SJSA1 (cell line): ENCODE measurements around the gene CD82. TPM values are rescaled to one million over a fixed set of nuclear protein-coding genes. Genes with fewer than 3 reads are reported as not detected.

Experiments used
- DNase-seq, 2 experiments: peaks; one replicate each; pipeline ENCODE4 v3.0.0-alpha.2; 2015 to 2020; ENCODE audit warnings: low spot score in 2 of 2, low read depth in 1 of 2
- H3K27ac ChIP-seq: fragments of 250-450 bp; sonication (Bioruptor Pico); 2 replicates; pipeline ENCODE4 v1.5.1; 2020; ENCODE audit warnings: mild to moderate bottlenecking, moderate library complexity
- H3K27me3 ChIP-seq: fragments of 250-450 bp; sonication (Bioruptor Pico); replicated peaks from 2 replicates; pipeline ENCODE4 v1.5.1; 2020; ENCODE audit warnings: mild to moderate bottlenecking, moderate library complexity
- H3K36me3 ChIP-seq: fragments of 250-450 bp; sonication (Bioruptor Pico); 2 replicates; pipeline ENCODE4 v1.5.1; 2020; ENCODE audit warnings: mild to moderate bottlenecking
- H3K4me1 ChIP-seq: fragments of 250-450 bp; sonication (Bioruptor Pico); replicated peaks from 2 replicates; pipeline ENCODE4 v1.6.1; 2021; ENCODE audit warnings: mild to moderate bottlenecking
- H3K4me3 ChIP-seq: fragments of 250-450 bp; sonication (Bioruptor Pico); 2 replicates; pipeline ENCODE4 v1.5.1; 2020; ENCODE audit warnings: mild to moderate bottlenecking
- H3K9me3 ChIP-seq: fragments of 250-450 bp; sonication (Bioruptor Pico); replicated peaks from 2 replicates; pipeline ENCODE4 v1.5.1; 2020; ENCODE audit warnings: mild to moderate bottlenecking
- total RNA-seq: library from RNA; depleted of rRNA; stranded (reverse); fragments of >200 nt; shearing (Covaris generic); gene quantifications from 2 replicates; pipeline ENCODE4 v1.2.3, GENCODE V29; 2014

The CD82 gene
- total RNA-seq, 1 experiment from 2014 or later = 15.5 TPM

DNA sequence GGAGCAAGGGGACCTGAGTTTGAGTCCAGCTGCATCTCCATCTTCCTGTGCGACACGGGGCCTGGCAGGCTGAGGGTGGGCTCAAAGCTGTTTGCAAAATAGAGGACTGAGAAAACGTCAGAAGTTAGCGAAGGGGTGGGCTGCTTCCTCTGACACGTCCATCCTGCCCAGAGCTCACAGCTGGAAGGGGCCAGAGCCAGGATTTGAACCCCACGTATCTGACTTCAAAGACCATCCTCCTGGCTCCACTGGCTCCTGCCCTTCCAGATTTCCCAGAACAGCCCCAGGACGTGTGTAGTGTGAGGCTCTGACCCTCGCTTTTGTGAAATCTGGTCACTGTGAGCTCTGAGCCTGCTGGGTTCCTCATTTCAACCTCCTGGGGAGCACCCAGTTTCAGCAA, 56.3 kb downstream of the CD82 start:
- no peaks in the 10 kb centered on the region for H3K27me3 ChIP-seq
- no peaks in the 10 kb centered on the region for H3K36me3 ChIP-seq
- H3K9me3 ChIP-seq = no peaks in the 10 kb centered on the region
- peak in 1 of 2 experiments; percentile 36 for DNase-seq
- no peak overlapping the region for H3K27ac ChIP-seq
- H3K4me1 ChIP-seq = peaks cover 7% of the 10 kb centered on the region; the same call in 1 of the 2 replicates
- no peak overlapping the region for H3K4me3 ChIP-seq

DNA sequence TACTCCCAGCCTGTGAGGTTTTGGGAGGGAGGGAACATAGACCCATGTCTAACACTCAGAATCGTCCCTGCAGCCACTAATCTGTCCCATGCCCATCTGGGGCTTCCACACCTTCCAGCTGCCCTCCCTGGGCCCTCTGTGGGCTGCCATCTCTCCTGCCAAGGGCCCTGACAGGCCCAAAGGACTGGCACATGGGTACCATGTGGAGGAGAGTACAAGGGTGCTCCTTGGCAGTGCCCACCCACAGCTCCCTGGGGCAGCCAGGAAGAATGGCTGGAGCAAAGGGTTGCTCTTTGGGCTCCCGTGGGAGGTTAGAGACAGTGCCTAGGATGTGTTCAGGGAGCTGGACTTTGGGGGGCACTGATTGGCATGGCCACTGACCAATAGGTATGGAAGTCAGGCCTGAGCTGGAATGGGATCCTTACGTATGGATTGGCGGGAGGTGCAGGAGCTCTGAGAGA, 56.8 kb downstream of the CD82 start:
- peak in 1 of 2 experiments; percentile 32 for DNase-seq
- H3K9me3 ChIP-seq = no peaks in the 10 kb centered on the region
- H3K4me3 ChIP-seq = no peak overlapping the region
- H3K27me3 ChIP-seq = no peaks in the 10 kb centered on the region
- peaks cover 7% of the 10 kb centered on the region; the same call in 1 of the 2 replicates for H3K4me1 ChIP-seq
- no peaks in the 10 kb centered on the region for H3K36me3 ChIP-seq
- no peak overlapping the region for H3K27ac ChIP-seq

DNA sequence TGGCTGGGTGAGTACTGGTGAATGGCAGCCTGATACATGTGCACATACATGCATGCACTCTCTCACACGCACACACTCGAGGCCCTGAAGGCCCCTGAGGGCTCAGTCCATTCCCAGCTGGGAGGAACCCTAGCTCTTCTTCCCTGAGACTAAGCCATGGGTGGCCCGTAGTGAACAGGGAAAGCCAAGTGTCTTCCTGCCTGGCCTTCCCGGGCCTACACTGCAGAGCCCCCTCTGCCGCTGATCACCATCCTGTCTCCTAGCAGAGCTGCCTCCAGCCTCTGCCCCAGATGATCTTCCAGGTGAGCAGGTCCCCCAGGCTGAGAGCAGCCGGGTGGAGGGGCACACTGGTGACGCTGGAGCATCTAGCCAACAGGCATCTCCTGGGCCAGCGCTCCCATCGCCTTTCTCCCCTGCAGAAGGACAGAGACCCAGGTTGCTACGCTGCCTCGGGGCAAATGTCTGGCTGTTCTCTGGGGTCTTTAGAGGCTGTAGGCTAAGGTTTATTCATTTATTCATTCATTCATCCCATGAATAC, 57.3 kb downstream of the CD82 start:
- Histone ChIP-seq H3K36me3 (no peaks in the 10 kb centered on the region), H3K27ac (no peak overlapping the region), H3K9me3 (no peaks in the 10 kb centered on the region), H3K27me3 (no peaks in the 10 kb centered on the region), H3K4me3 (no peak overlapping the region), H3K4me1 (peaks cover 7% of the 10 kb centered on the region; the same call in 1 of the 2 replicates)
- peak in 1 of 2 experiments; percentile 40 for DNase-seq

DNA sequence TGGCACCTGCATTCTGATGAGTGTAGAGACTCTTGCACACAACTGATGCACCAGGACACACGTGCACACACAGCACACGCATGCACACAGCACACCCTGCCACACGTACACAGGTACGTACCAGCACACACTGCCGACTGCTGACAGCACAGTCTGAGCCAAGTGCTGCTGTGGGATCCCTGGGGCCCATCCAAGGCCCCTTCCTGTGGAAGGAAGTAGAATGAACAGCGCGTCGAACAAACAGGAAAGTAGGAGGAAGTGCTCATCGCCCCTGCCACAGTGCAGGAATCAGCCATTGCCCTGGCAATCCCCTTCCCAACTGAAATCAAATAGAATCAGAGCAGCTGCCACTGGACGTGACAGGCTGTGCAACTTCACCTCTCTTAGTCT, 57.9 kb downstream of the CD82 start:
- Histone ChIP-seq H3K27me3 (peaks cover 4% of the 10 kb centered on the region), H3K4me1 (peaks cover 7% of the 10 kb centered on the region; the same call in 1 of the 2 replicates), H3K27ac (no peak overlapping the region), H3K9me3 (no peaks in the 10 kb centered on the region), H3K4me3 (no peak overlapping the region), H3K36me3 (no peaks in the 10 kb centered on the region)
- DNase-seq = peak in 1 of 2 experiments; percentile 20

DNA sequence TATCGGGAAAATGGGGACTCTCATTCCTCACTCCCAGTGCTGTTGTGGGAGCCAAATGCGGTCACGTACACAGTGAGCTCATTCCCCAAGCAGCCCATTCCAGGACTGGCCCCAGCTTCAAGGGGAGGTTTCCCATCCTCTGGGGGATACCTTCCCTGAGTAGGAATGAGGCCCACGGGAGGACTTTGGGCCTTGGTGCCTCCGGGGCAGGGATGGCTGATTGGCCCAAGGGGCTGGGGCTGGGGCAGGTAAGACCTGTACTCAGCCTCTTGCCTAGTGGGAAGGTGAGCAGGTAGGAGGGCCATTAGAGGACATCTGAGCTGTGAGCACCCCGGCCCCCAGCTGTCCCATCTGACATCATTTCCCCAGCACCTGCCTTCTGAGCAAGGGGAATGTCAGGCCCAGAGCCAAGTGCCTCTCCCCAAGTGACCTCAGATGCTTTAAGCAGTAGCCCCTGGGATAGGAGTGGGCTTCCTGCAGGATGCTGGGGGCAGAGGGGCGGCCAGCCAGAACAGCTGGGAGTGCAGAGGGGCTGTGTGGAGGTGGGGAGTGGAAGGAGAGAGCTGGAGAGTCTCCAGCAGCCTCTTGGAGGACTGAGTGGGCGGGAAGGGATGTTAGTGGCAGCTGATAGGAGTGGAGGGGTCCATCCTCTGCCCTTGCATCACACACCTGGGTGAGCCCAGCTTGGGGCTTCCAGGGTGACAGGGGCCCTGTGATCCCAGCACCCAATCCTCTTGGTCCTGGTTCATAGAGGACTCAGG, 58.4 kb downstream of the CD82 start:
- Histone ChIP-seq H3K4me3 (no peak overlapping the region), H3K9me3 (no peaks in the 10 kb centered on the region), H3K36me3 (no peaks in the 10 kb centered on the region), H3K27ac (no peak overlapping the region), H3K4me1 (peaks cover 7% of the 10 kb centered on the region; the same call in 1 of the 2 replicates), H3K27me3 (peaks cover 7% of the 10 kb centered on the region)
- DNase-seq = peak in 1 of 2 experiments; percentile 43

DNA sequence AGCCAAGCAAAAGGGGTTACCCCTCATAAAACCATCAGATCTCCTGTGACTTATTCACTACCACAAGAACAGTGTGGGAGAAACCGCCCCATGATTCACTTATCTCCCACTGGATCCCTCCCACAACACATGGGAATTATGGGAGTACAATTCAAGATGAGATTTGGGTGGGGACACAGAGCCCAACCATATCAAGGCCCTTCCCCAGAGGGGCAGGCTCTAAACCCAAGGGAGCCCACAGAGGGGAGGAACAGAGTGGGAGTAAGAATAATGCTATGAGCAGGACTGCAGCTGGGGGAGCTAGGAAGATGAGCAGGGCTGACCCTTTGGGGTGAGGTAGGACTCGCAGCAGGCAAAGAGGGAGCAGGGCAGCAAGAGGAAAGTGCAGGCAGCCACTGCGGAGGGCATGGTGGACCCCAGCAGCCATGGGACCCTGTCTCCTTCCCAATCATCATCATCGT, 59.3 kb downstream of the CD82 start:
- peaks cover 14% of the 10 kb centered on the region for H3K27me3 ChIP-seq
- H3K9me3 ChIP-seq = no peaks in the 10 kb centered on the region
- no peak overlapping the region for H3K27ac ChIP-seq
- H3K4me1 ChIP-seq = peaks cover 7% of the 10 kb centered on the region; the same call in 1 of the 2 replicates
- no peaks in the 10 kb centered on the region for H3K36me3 ChIP-seq
- no peak overlapping the region for H3K4me3 ChIP-seq
- peak in 1 of 2 experiments; percentile 30 for DNase-seq

DNA sequence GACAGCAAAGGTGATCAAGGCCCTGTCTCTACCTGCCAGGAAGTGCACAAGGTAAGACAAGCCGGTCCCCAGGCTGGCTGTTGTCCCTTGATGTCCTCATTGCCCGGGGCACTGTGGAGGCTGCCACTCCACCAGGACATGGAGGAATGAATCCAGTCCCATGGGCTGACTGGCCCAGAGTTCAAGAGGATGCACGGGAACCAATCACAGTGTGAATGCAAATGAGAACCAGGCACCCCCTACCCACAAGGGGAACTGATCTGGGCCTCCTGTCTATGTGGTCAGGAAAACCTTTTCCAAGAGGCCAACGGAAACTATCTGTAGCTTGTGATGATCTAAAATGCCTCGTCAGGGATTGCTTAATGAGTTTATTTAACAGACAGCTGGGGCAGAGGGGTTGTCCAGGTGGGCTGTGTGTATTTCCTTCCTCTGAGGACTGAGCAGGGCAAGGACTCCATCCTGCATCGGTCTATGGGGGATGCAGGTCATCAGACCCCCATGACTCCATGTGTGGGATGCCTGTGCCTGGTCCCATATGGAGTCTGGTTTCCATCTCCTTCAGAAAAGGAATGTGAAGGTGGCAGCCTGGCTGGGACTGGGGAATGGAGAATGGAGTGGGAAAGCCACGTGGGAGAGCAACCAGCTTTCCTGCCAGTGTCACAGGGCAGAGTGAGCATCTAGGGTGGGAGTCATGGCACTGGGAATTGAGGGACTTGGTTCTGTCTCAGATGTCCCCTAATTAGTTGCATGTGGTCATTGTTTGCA, 60.5 kb downstream of the CD82 start:
- peak in 1 of 2 experiments; percentile 45 for DNase-seq
- Histone ChIP-seq H3K27ac (no peak overlapping the region), H3K9me3 (no peaks in the 10 kb centered on the region), H3K36me3 (no peaks in the 10 kb centered on the region), H3K4me1 (peaks cover 6% of the 10 kb centered on the region; the same call in 1 of the 2 replicates), H3K27me3 (peaks cover 17% of the 10 kb centered on the region), H3K4me3 (no peak overlapping the region)

DNA sequence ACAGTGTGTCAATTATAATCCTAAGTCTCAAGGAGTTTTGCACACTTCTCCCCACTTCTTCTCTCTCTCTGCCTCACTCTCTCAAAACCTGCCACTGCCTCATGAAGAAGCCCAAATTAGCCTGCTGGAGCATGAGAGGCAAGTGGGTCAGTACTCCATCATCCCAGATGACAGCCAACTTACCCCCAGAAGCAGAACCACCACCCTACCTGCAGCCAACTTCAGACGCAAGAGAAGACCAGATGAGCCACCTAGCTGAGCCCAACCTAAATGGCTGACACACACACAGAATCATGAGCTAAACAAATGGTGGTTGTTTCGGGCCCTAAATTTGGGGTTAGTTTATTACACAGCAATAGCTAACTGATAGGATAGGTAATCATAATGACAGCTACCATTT, 61.2 kb downstream of the CD82 start:
- Histone ChIP-seq H3K27me3 (peaks cover 17% of the 10 kb centered on the region), H3K36me3 (no peaks in the 10 kb centered on the region), H3K27ac (no peak overlapping the region), H3K4me1 (no peaks in the 10 kb centered on the region), H3K4me3 (no peak overlapping the region), H3K9me3 (no peaks in the 10 kb centered on the region)
- peak in 1 of 2 experiments; percentile 30 for DNase-seq

DNA sequence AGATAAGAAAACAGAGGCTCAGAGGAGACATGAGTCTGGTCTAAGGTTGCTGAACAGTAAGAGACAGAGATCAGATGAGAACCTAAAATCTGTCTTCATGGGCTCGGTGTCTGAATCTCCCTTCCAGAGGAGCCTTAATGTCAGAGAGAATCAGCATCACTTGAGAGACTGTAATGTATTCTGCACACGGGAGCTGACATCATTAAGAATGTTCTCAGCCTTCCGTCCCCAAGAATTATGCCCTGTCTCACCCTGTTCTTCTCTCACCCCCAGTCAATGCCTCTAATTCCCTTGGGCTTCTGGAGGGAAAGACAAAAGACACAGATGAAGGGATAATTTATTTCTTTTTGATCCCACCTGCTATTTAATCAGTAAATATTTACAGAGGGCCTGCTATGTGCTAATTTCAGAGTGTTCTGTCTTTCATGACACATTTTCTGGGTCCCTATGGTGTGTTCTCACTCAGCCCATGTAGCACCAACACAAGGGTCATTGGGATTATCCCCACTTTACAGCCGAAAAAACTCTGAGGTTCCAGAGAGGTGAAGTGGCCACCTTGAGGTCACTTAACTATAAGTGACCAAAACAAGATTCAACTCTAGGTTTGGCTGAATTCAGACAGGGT, 61.8 kb downstream of the CD82 start:
- Histone ChIP-seq H3K9me3 (no peaks in the 10 kb centered on the region), H3K27ac (no peak overlapping the region), H3K27me3 (peaks cover 17% of the 10 kb centered on the region), H3K4me1 (no peaks in the 10 kb centered on the region), H3K36me3 (no peaks in the 10 kb centered on the region), H3K4me3 (no peak overlapping the region)
- DNase-seq = no peak

DNA sequence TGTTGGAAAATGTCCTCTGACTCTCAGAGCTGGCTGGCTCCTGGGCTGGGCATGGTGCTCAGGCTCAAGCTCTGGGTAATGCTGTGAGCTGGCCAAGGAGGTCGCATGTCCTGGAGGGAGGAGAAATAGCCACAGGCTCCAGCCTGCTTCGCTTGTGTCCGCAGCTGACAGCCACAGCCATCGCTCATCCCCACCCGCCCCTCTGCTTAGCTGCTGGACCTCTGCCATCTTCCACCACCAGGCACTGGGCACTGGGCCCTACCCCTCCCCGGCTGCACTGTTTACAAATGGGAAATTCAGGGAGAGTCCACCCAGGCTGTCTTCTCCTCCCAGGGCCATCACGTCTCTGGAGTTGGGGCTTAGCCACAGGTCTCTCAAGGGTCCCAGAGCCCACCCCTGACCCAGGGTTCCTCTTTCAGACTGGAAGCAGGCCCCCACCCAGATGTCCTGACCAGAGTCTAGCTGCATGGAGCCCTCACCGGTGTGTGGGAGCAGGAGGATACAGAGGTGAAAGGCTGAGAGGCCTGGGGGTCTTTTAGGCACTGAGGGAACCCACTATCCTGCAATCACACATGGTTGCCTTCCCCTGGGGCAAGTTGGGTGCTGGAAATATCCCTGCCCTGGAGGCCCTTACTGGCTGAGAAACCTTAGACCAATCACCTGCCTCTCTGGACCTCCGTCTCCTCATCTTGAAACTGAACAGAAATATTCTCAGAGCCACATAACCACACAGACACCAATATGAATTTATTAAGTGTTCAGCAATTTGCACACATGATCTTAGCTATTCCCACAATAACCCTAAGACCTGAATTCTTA, 62.7 kb downstream of the CD82 start:
- Histone ChIP-seq H3K27ac (no peak overlapping the region), H3K4me1 (no peaks in the 10 kb centered on the region), H3K36me3 (no peaks in the 10 kb centered on the region), H3K9me3 (no peaks in the 10 kb centered on the region), H3K27me3 (peaks cover 17% of the 10 kb centered on the region), H3K4me3 (no peak overlapping the region)
- peak in 1 of 2 experiments; percentile 59 for DNase-seq

DNA sequence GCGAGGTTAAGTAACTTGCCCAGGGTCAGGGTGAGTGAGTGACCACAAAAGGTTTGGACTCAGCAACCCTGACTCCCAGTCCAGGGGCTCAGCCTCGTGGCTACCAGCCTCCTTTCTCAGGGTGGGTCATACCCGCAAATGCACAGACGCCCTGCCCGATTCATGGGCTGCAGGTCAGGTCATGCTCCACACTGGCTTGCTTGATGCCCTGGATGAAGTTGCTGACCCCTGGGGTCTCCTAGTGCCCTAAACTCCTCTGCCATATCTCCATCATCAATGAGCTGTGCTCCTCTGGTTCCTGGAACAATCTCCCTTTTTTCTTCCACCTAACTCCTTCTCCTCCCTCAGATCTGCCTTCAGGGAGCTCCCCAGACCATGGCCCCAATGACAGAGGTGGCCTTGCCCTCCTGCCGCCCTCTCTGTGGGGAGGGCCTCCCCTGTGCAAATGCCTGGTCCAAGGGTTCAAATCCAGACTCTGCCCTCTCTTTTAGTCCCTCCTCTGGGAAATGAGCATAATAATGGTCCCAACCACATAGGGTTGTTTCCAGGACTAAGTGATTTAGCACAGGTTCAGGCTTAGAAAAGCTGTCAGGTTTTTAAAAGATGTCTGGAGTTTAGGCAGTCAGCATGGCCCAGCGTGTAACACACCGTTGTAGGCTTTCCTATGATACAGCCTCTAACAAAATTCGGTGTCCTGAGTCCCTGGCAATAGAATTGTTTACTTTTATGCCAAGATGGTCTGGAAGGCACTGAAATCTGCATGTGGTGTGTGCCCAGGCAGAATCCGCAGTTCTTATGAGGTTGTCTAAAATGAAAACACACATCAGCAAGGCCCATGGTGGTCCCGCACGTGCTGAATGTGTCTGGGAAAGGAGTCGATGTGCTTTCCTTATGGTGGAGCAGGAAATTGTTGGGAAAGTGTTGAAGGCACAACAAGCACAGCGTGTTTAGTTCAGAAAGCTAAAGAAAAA, 63.6 kb downstream of the CD82 start:
- no peaks in the 10 kb centered on the region for H3K36me3 ChIP-seq
- H3K27me3 ChIP-seq = peaks cover 21% of the 10 kb centered on the region
- no peaks in the 10 kb centered on the region for H3K9me3 ChIP-seq
- H3K4me3 ChIP-seq = no peak overlapping the region
- no peak overlapping the region for H3K27ac ChIP-seq
- DNase-seq = peak in 1 of 2 experiments; percentile 44
- no peaks in the 10 kb centered on the region for H3K4me1 ChIP-seq
